ENCODE data around the gene DHODH.

DHODH gene

GRCh38 chr16:72008424-72009216 is at the start of gene DHODH:
Gene DHODH (plus strand): TSS chr16:72008744. CDS start chr16:72008765, 21 bp downstream.
- DNase-seq (ENCODE audit: extremely low spot score), result peak; percentile 99
- POLR2A ChIA-PET, result interaction anchor here (1.2 kb wide), 1 partner anchor 10 kb away, joined by 6 read pairs; no protein-coding TSS in a partner anchor
- TF ChIP-seq TARDBP (IDR thresholded peaks at IDR 0.05) (peak; percentile 86), L3MBTL2 (conservative IDR thresholded peaks at IDR 0.05) (peak; percentile 66), CTBP1 (IDR thresholded peaks at IDR 0.05; ENCODE audit: borderline replicate concordance) (no peak), LEF1 (IDR thresholded peaks at IDR 0.05; ENCODE audit: borderline replicate concordance) (no peak), SUZ12 (IDR thresholded peaks at IDR 0.05) (no peak), PKNOX1 (IDR thresholded peaks at IDR 0.05) (peak; percentile 35; the same call in 1 of the 2 replicates), ELF4 (IDR thresholded peaks at IDR 0.05) (peak; percentile 23; the same call in 1 of the 2 replicates), FOXA1 (IDR thresholded peaks at IDR 0.05) (no peak), HDGF (IDR thresholded peaks at IDR 0.05; ENCODE audit: borderline replicate concordance) (peak; percentile 78; the same call in 1 of the 2 replicates)
- CTCF ChIA-PET, result no interaction called here

GRCh38 chr16:71961066-71962039 is 47.2 kb upstream of the DHODH start:
- ChIA-PET POLR2A (interaction anchor here (0.6 to 1.5 kb wide), 4 partner anchors 12 to 66 kb away, joined by 3 to 4 read pairs (median 3); partner anchors contain the start of gene IST1), CTCF (interaction anchor here (0.6 to 1.5 kb wide), 17 partner anchors 10 to 1309 kb away, joined by 3 to 11 read pairs (median 3); no protein-coding TSS in a partner anchor)
- peak; percentile 79 for DNase-seq (ENCODE audit: extremely low spot score)
- TF ChIP-seq L3MBTL2 (conservative IDR thresholded peaks at IDR 0.05) (peak; percentile 36; the same call in 1 of the 2 replicates), FOXM1 (IDR thresholded peaks at IDR 0.05; ENCODE audit: borderline replicate concordance) (no peak), PKNOX1 (IDR thresholded peaks at IDR 0.05) (peak; percentile 66)

GRCh38 chr16:71963125-71963875 is 45.2 kb upstream of the DHODH start:
- POLR2A ChIA-PET, result no interaction called here
- TF ChIP-seq FOXK2 (IDR thresholded peaks at IDR 0.05), result no peak
- no peak for TF ChIP-seq SUZ12 (IDR thresholded peaks at IDR 0.05)
- no peak for TF ChIP-seq FOXA1 (IDR thresholded peaks at IDR 0.05)
- TF ChIP-seq HDGF (IDR thresholded peaks at IDR 0.05; ENCODE audit: borderline replicate concordance), result no peak
- no peak for TF ChIP-seq TARDBP (IDR thresholded peaks at IDR 0.05)
- no peak for TF ChIP-seq ARNT (IDR thresholded peaks at IDR 0.05)
- TF ChIP-seq FOXM1 (IDR thresholded peaks at IDR 0.05; ENCODE audit: borderline replicate concordance), result no peak
- no peak for TF ChIP-seq NFRKB (IDR thresholded peaks at IDR 0.05)
- no peak for TF ChIP-seq SP1 (IDR thresholded peaks at IDR 0.05)
- TF ChIP-seq ELF4 (IDR thresholded peaks at IDR 0.05), result no peak
- TF ChIP-seq L3MBTL2 (conservative IDR thresholded peaks at IDR 0.05), result no peak
- TF ChIP-seq PKNOX1 (IDR thresholded peaks at IDR 0.05), result no peak
- no peak for TF ChIP-seq ZNF384 (IDR thresholded peaks at IDR 0.05)
- no peak for TF ChIP-seq CTBP1 (IDR thresholded peaks at IDR 0.05; ENCODE audit: borderline replicate concordance)
- no peak for TF ChIP-seq LEF1 (IDR thresholded peaks at IDR 0.05; ENCODE audit: borderline replicate concordance)
- no peak for TF ChIP-seq BHLHE40 (IDR thresholded peaks at IDR 0.05; ENCODE audit: borderline replicate concordance)
- CTCF ChIA-PET, result no interaction called here
- no peak for DNase-seq (ENCODE audit: extremely low spot score)

GRCh38 chr16:71965223-71965622 is 43.3 kb upstream of the DHODH start:
- no peak for TF ChIP-seq ZNF384 (IDR thresholded peaks at IDR 0.05)
- no peak for TF ChIP-seq PKNOX1 (IDR thresholded peaks at IDR 0.05)
- no peak for TF ChIP-seq CTBP1 (IDR thresholded peaks at IDR 0.05; ENCODE audit: borderline replicate concordance)
- TF ChIP-seq FOXM1 (IDR thresholded peaks at IDR 0.05; ENCODE audit: borderline replicate concordance), result no peak
- TF ChIP-seq NFRKB (IDR thresholded peaks at IDR 0.05), result no peak
- TF ChIP-seq BHLHE40 (IDR thresholded peaks at IDR 0.05; ENCODE audit: borderline replicate concordance), result no peak
- no peak for TF ChIP-seq FOXA1 (IDR thresholded peaks at IDR 0.05)
- no peak for TF ChIP-seq LEF1 (IDR thresholded peaks at IDR 0.05; ENCODE audit: borderline replicate concordance)
- TF ChIP-seq HDGF (IDR thresholded peaks at IDR 0.05; ENCODE audit: borderline replicate concordance), result no peak
- no peak for TF ChIP-seq L3MBTL2 (conservative IDR thresholded peaks at IDR 0.05)
- DNase-seq (ENCODE audit: extremely low spot score), result no peak
- ChIA-PET CTCF (no interaction called here), POLR2A (no interaction called here)

All from HEK293T (cell line).